SK-N-MC (cell line): ENCODE results near the gene CHN1.

Experiments used
- EZH2 ChIP-seq: fragments of 200-600 bp; sonication (generic); IDR thresholded peaks from one replicate; pipeline ENCODE4 v1.6.1; 2017; ENCODE audit warnings: antibody characterized with exemption
- FOXP2 ChIP-seq: optimal IDR thresholded peaks from 2 replicates; pipeline ENCODE3; 2011; ENCODE audit warnings: mild to moderate bottlenecking, moderate library complexity; ENCODE audit not compliant: insufficient read depth; ENCODE audit errors: extremely low read length, control extremely low read depth
- POLR2AphosphoS5 ChIP-seq: IDR thresholded peaks from 2 replicates; pipeline ENCODE4 v1.6.1; 2012; ENCODE audit warnings: mild to moderate bottlenecking, low read depth, low read length, borderline replicate concordance

DNA sequence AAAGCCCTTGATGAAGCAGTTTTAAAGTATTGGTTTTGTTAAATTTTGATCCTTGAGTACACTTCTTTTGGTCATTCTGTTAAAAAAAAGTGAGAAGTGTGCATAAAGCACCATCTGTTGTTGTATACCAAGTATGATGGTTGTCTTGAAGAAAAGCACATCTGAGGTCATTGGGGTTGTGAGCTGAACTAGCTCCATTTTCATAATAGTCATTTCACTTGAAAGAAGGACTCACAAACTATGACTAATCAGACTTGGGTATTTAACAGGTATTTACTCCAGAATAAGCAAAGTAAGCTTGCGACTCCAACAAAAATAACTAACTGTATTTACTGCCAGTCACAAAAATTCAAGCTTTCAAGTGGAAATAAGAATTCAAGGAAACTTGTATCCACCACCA lies 35.1 kb downstream of the CHN1 start:
- TF ChIP-seq POLR2AphosphoS5 (no peak), EZH2 (no peak), FOXP2 (no peak)
